Muscle of back (tissue), 11 donors: ENCODE measurements around the gene SUN3. TPM values are rescaled to one million over a fixed set of nuclear protein-coding genes. Genes with fewer than 3 reads are reported as not detected.

Source experiments
- DNase-seq, 3 donors: peaks; one replicate each; pipeline versions ENCODE4 v3.0.0 to v3.0.0-alpha.2; 2013
- polyA plus RNA-seq, 10 donors: library from polyadenylated mRNA; unstranded; fragments of 120-200 nt; gene quantifications; one replicate each; pipeline ENCODE4 v1.2.1, GENCODE V29; 2013; ENCODE audit not compliant: insufficient read length in 10 of 10

The SUN3 gene
- polyA plus RNA-seq, 10 donors = not detected

DNA sequence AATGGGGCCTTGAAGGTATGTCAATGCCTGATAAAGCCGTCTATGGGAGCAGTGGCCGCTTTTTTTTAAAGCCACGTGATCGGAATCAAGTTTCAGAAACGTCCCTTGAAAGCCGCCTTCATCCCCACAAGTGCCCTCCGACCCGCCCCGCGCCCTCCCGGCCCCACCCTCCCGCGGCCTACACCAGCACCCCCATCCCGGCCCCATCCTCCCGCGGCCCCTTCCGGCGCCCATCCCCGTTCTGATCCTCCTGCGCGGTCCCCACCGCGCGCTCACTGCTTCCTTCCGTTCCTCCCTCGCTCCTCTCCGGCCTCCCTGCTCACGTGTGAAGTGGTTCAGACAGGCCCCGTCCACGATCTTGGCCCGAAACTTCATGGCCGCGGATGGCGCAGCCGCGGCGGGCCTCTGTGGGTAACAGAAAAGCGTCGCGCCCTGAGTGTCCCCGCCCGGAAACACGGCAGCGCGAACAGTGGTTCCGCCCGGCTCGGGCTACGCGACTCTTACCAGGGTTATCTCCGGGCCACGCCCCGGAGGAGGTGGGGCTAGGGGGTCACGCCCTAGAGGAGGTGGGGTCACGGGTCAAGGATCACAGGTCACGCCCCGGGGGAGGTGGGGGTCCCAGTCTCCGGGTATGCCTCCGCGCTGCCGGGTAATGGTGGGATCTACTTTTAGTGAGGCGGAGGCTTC is 49.6 kb downstream of the SUN3 start, which contains the start of gene HUS1:
TSS of gene HUS1 (minus strand) at position 471 of the 687 bp plus-strand sequence. CDS start at position 375, 96 bp downstream.
- DNase-seq = peak; percentile 87 to 97 (median 91)

DNA sequence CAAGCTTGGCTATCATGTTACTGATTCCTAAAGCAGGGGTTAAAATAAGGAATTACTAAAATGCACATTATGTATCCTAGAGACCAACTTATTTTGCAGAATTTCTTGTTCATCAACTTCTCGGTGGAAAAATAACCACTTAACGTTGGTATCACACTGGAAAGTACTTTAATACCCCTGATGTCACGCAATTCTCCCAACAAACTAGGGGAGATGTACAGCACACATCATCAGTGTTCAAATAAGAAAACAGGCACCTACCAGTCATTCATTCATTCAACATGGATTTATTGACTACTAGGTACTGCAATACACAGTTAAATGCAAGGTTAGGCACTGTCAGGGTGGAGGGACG is 50.1 kb downstream of the SUN3 start:
- no peak for DNase-seq

DNA sequence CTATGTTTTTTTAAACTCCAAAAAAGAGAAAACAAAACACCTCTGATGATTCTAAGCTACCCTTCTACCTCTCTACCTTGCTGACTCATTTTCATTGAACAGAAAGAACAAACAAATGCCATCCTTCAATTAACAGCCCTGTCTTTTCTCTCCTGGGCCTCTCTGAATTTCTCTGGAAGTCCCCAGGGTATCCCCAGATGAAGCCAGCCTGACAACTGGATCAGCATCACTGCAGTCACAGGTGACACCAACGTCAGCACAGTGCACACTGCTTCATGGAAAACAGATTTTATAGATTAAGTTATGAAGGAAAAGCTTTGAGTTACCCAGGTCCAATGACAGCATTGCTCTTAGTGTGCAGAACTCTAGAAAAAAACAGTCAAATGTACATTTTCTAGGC is 55.2 kb downstream of the SUN3 start:
- DNase-seq = no peak

DNA sequence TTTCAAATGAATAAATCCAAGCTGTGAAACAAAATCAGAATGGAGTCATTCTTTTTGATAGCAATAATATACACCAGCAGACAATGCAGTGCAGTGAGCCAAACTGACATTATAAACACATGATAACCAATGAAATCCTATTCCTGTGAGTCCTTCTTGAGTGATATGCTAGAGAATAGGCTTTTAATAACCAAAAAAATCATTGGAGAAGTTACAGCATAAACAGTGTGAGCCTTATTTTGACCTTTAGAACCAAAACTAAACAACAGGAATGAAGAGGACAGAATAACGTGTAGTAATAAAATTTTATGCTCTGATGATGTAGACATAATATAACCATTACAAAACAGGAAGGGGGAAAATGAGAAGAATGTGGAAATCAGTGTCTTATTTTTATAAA is 58.1 kb downstream of the SUN3 start:
- DNase-seq = peak in 1 of 3 donors; percentile 30

DNA sequence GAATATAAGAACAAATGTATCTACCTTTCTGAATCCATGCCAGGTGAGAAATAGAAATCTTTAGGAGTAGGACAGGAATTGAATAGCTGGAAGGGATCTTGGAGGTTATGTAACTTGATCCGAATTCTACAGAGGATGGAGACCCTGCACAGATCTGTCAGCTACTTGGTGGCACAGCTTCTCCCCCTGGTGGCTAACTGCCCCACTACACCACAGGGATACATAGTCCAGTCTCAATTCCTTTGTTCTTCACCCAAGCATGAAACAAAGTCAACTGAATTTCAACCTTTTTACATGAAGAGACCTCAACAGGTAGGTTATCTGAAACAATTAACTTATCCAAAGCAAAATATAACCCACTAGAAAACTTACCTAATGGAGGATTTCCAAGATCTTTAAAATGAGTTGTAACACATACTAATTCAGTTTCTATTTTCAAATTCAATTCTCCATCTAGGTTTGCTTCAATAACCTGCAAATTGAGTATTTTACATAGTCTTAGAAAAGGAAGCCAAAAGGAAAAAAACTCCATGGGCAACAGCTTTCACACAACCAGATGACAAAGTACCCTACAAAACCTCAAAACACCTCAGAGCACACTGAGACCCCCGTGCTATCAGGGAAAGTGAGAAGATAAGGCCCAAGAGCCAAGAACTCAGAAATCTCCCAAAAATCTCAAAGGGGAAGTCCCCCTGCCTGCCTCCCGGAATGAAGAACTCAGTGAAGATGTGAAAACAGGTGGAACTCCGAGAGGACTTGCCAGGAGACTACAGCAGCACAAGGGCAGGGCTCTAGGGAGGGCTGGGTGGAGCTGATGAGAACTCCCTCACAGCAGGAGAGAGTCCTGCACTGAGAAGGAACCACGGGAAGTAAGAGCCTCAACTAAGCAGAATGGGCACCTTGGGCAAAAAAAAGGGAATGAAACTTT is 59.8 kb downstream of the SUN3 start:
- DNase-seq = peak in 2 of 3 donors; percentile 52 to 65

DNA sequence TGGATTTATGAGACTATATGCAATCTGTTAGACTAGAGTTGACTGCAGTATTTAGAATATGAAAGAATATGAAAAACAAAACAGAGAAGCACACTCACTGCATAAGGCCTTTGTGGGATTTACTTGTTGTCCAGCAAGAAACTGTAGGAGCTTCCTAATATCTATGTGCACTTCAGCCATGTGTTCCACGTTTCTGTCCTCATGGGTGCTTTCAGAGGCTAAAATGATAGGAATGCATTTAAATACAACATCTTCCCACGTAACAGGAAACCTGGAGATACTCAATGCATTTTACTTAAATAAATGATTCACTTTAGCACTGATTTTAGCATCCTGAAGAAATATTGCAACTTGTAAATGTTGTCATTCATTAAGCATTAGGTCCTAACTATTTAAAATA is 61.2 kb downstream of the SUN3 start:
- no peak for DNase-seq

DNA sequence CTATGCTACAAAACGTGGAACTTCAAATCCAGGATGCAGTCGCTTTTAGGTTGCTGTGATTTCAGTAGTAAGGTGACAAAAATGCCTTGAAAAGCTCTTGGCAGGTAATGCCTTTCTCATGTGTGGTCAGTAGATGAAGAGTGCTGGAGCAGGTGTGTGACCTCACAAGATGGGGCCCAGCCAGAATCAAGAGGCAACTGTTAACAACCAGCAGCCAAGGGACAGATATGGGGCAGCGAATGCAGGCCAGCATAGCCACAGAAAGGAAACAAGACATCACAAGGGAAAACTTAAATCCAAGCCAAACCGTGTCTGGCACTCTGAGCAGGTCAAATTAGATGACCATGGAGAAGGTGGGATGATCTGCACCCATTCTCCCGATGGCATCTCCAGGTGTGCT is 61.8 kb downstream of the SUN3 start:
- DNase-seq = no peak

DNA sequence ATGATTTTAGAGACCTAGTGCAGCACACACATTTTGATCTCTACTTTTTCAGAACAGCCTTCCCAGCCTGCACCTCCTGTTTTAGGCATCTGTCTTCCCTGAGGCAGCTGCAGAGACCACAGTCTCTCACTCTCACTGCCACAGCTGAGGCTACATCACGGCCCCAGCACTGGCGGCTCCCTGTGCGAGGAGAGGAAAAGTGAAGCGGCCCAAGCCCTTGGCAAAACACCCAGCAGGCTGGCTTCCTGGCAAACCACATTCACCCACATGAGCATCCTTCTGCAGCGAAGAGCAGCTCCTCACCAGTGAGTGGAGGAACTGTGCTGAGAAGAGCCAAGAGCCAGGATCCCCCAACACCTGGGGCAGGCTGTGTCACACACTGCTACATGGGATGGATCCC is 63.5 kb downstream of the SUN3 start:
- DNase-seq = no peak

DNA sequence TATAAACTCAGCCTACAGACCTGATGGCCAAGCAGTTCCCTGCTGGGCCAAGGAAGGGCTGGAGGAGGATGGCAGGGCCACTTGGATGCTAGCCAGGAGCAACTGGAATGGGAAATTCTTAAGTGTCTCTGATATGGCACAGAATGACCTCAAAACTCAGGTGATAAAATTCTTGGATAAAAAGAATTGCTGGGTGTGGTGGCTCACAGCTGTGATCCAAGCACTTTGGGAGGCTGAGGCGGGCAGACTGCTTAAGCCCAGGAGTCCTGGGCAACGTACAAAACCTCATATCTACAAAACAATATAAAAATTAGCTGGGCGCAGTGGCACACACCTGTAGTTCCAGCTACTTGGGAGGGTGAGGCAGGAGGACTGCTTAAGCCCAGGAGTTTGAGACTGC is 66.6 kb downstream of the SUN3 start:
- DNase-seq = no peak

DNA sequence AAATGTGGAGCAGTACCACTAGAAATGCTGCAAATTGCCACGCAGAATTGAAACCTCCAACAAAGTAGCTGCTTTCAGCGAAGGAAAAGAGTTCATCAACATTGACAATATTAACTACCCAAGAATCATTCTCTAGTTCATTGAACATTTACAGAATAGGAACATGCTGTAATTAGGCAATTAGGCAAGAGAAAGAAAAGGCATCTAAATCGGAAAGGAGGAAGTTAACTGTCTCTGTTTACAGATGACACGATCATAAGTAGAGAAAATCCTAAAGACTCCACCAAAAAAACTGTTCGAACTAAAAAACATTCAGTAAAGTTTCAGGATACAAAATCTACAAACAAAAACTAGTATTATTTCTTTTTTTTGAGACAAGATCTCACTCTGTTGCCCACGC is 71.8 kb downstream of the SUN3 start:
- no peak for DNase-seq

DNA sequence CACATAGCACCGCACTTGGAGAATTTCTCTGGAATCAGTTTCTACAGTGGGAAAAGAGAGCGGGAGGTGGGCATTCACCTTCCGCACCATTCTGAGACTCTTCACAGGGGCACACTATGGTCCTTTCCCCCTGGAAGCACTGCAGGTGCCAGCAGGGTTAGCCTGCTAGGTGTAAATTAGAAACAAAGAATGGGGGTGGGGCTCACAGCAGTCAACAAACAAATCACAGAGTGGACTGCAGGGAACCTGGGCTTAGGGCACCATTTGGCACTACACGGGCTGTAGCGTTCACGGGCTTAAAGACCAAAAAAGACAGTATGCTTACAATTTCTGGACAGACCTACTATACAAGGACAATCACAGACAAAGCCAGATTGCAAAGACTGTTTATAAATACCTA is 72.7 kb downstream of the SUN3 start:
- no peak for DNase-seq

DNA sequence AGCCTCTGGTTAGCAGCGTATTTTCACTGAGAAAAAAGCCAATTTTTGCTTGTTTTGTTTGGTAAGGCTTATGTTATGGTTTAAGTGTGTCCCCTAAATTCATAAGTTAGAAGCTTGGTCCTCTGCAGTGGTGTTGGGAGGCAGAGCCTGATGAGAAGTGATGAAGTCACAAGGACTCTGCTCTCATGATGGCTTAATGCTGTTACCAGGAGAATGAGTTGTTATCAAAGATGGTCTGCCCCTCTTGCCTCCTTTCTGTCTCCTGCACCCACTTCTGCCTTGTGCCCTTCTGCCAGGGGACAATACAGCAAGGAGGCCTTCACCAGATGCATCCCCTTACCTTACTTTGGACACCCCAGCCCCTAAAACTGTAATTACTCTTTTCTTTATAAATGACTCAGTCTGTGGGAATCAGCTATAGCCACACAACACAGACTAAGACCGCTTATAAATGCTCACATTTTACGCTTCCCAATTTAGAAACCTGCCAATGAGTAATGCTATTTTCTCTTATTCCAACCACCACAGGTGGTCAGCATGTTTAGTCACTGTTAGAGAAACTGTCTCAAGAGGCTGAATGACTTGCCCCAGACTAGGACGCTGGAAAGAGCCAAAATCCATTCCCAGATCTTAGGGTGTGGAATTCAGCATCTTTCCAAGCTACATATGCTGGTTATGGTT is 74.5 kb downstream of the SUN3 start:
- DNase-seq = peak in 1 of 3 donors; percentile 21

DNA sequence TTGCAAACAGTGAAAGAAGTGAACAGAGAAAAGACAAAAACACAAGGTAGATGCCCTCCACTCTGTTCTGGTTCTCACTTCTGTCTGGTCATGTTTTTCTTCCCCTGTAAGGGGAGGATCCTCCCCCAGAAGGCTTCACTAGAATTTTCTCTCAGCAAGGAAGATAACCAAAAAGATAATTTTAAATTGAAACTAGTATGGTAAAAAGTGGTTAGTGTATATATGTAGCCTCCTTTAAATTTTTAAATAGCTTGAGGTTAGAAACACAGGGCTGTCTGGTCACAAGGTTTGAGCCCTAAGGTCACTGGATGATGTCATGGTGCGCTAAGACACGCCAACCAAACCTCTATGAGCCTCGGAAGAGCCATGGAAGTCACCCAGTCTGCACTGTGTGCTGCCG is 75.1 kb downstream of the SUN3 start:
- DNase-seq = no peak

DNA sequence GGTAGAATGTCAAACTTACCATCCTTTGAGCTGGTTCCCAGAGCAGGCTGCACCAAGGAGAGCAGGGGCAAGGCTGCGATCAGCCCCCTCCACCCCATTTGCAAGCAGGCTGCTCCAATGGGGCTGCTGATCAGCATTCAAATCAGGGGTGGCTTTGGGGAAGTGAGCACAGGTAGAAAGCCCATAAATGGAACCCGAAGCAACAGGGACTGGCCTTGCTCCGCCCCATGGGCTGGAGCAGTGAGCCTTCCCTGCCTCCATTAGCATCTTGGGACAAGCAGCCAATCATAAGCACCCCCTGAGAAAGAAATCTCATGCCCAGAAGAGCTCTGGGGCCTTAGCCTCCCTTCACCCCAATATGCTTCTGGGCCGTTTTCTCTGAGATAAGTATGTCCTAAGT is 76.7 kb downstream of the SUN3 start:
- DNase-seq = no peak

DNA sequence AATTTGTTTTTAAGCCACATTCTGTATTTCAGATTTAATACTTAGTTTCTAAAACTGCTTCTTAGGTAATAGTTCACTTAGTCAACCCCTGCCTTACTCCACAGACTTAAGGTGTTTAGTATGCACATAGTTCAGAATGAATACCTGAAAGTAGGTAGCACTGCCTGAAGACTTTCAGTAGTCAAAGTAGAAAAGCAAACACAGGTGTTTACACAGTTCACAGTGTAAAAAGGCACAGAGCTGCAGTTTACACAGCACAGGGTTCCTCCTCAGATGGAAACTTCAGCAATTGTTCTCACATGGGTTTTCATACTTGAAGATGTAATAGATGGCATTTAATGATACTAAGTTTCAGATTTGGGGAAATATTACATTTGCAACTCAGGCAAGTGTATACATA is 77.5 kb downstream of the SUN3 start:
- no peak for DNase-seq

DNA sequence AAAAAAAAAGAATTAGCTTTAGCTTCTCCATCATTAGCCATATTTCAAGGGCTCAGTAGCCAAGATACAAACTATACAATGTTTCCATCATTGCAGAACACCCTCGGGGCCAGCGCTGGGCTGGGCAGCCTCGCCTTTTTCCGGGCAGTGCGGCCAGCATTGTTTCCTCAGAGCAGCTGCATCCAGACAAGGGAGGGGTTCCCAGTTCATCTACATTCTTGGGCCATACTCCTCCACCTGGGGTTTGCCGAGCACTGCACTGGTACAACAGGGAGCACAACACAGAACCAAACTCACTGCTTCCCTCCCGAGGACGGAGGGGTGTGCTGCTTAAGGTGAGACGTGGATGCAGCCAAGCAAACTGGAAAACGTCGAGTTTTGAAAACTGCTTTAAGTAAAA is 78.2 kb downstream of the SUN3 start:
- peak in 2 of 3 donors; percentile 48 to 64 for DNase-seq

DNA sequence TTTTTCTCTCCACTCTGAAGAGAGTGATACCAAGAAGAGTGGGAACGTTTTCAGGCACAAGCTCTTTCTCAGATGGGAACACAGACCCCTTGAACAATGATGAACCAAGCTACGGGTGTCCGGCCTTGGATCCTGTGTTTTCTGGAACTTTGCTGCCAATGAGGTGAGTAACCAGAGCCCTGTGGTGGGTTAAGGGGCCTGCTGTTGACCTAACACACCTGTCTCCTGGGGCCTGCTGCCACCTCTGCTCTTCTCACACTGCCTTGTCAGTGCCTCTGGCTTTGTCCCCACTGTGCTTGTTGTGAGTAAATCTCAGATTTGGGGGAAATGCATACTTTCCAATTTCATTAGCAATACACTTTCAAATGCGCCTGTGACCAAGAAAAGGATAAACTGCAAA is 79.2 kb downstream of the SUN3 start:
- DNase-seq = no peak

DNA sequence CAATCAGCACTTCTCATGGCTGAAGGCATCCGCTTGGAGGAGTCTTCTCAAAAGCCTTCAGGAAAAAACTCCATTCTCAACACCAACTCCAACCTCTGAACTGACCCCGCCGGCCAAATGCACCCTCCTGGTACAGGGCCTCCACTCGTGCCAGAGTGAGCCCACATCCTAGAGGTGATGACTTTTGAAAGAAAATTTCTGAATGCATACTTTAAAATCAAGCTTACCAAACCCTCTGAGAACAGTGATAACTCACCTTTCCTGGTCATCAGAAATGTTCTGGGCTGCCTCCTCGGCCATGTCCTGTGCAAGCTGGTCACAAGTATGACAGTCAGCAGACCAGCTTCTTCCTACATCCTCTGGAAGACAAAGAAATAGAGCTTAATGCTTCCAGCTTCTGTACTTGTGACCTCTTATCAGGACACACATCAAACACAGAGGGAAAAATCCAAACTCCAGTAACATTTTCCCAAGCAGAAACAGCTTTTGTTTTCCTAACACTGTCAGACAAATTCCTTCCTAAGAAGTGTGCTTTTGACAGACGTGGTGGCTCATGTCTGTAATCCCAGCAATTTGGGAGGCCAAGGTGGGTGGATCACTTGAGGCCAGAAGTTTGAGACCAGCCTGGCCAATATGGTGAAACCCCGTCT is 80.6 kb downstream of the SUN3 start, which contains the start of gene PKD1L1:
TSS of gene PKD1L1 (minus strand) at position 326 of the 650 bp plus-strand sequence. CDS start at position 300, 26 bp downstream.
- DNase-seq = no peak

DNA sequence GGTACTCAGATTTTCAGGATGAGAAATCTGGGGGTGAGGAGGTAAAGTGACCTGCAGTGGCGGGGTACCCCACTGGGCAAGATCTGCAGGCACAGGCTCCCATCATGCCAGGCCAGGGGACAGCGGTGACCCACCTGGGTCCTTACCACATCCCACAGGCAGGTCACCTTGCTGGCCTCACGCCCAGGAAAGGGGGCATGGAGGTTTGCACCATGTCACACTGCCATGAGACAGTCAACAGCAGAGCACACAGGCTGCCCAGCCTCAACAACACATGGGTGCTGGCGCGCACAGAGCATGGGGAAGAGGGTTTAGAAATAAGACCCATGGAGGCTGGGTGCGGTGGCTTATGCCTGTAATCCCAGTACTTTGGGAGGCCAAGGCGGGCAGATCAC is 81.6 kb downstream of the SUN3 start:
- DNase-seq = no peak

DNA sequence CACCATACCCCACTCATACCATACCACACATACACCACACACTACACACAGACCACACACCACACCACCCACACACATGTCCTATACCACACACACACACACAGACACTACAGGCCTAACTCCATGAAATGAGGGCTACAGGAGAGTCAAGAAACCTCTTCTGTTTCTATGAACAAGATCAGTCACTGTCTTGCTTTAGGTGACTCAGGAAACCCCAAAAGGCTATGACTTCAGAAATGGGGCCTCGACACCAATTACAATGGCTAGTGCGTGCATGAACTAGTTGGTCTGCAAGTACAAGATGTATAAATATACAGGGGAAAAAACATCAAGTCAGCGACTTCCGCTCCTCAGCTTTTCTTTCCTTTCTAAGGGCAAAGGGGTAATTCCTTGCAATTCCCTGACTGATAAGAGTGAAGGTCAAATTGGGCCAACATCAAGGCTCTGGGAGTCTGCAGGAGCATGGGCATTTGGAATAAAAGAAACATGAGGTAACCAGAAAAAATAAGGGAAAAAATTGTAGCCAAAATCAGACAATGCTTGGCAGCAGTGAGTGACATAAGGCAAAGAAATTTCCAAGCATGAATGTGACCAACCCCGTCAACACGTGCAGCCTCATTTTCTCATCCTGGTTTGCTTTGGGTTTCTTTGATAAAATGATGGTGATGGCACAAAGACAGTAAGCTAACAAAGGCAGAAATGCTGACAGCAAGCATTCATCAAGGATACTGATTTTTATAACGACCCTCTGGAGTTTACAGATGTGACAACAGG is 82.1 kb downstream of the SUN3 start:
- DNase-seq = no peak
